ENCODE data around the gene KCNH2. TPM values are rescaled to one million over a fixed set of nuclear protein-coding genes. Genes with fewer than 3 reads are reported as not detected.
A peak's percentile ranks its signal among the peaks of the same experiment; 100 is the strongest.

KCNH2 gene
- total and polyA plus RNA-seq, 2 experiments from 2014 or later: 2.6 to 14.7 TPM

GRCh38 chr7:151020231-151020630, 42.1 kb upstream of the KCNH2 start:
- DNase-seq (ENCODE audit: low spot score): no peak
- peaks cover 7% of the 10 kb centered on the region; the same call in 1 of the 2 replicates for H3K4me1 ChIP-seq (ENCODE audit: insufficient read depth)
- TF ChIP-seq, protein P1, sequence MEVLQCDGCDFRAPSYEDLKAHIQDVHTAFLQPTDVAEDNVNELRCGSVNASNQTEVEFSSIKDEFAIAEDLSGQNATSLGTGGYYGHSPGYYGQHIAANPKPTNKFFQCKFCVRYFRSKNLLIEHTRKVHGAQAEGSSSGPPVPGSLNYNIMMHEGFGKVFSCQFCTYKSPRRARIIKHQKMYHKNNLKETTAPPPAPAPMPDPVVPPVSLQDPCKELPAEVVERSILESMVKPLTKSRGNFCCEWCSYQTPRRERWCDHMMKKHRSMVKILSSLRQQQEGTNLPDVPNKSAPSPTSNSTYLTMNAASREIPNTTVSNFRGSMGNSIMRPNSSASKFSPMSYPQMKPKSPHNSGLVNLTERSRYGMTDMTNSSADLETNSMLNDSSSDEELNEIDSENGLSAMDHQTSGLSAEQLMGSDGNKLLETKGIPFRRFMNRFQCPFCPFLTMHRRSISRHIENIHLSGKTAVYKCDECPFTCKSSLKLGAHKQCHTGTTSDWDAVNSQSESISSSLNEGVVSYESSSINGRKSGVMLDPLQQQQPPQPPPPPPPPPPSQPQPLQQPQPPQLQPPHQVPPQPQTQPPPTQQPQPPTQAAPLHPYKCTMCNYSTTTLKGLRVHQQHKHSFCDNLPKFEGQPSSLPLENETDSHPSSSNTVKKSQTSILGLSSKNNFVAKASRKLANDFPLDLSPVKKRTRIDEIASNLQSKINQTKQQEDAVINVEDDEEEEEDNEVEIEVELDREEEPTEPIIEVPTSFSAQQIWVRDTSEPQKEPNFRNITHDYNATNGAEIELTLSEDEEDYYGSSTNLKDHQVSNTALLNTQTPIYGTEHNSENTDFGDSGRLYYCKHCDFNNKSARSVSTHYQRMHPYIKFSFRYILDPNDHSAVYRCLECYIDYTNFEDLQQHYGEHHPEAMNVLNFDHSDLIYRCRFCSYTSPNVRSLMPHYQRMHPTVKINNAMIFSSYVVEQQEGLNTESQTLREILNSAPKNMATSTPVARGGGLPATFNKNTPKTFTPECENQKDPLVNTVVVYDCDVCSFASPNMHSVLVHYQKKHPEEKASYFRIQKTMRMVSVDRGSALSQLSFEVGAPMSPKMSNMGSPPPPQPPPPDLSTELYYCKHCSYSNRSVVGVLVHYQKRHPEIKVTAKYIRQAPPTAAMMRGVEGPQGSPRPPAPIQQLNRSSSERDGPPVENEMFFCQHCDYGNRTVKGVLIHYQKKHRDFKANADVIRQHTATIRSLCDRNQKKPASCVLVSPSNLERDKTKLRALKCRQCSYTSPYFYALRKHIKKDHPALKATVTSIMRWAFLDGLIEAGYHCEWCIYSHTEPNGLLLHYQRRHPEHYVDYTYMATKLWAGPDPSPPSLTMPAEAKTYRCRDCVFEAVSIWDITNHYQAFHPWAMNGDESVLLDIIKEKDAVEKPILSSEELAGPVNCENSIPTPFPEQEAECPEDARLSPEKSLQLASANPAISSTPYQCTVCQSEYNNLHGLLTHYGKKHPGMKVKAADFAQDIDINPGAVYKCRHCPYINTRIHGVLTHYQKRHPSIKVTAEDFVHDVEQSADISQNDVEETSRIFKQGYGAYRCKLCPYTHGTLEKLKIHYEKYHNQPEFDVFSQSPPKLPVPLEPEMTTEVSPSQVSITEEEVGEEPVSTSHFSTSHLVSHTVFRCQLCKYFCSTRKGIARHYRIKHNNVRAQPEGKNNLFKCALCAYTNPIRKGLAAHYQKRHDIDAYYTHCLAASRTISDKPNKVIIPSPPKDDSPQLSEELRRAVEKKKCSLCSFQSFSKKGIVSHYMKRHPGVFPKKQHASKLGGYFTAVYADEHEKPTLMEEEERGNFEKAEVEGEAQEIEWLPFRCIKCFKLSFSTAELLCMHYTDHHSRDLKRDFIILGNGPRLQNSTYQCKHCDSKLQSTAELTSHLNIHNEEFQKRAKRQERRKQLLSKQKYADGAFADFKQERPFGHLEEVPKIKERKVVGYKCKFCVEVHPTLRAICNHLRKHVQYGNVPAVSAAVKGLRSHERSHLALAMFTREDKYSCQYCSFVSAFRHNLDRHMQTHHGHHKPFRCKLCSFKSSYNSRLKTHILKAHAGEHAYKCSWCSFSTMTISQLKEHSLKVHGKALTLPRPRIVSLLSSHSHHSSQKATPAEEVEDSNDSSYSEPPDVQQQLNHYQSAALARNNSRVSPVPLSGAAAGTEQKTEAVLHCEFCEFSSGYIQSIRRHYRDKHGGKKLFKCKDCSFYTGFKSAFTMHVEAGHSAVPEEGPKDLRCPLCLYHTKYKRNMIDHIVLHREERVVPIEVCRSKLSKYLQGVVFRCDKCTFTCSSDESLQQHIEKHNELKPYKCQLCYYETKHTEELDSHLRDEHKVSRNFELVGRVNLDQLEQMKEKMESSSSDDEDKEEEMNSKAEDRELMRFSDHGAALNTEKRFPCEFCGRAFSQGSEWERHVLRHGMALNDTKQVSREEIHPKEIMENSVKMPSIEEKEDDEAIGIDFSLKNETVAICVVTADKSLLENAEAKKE (CRISPR knock-in tag; IDR thresholded peaks at IDR 0.05): no peak
- TF ChIP-seq NANOG (IDR thresholded peaks at IDR 0.05; ENCODE audit: borderline replicate concordance) (no peak), POLR2AphosphoS5 (IDR thresholded peaks at IDR 0.05; ENCODE audit: low read depth) (no peak), CREB1 (CRISPR knock-in tag; IDR thresholded peaks at IDR 0.05; ENCODE audit: low read depth) (no peak), EZH2phosphoT487 (IDR thresholded peaks at IDR 0.05; ENCODE audit: unreplicated experiment) (no peak), REST (IDR thresholded peaks at IDR 0.05; ENCODE audit: unreplicated experiment) (no peak), ZNF331 (CRISPR knock-in tag; IDR thresholded peaks at IDR 0.05; ENCODE audit: low read depth) (no peak)
- TF ChIP-seq, protein P2, sequence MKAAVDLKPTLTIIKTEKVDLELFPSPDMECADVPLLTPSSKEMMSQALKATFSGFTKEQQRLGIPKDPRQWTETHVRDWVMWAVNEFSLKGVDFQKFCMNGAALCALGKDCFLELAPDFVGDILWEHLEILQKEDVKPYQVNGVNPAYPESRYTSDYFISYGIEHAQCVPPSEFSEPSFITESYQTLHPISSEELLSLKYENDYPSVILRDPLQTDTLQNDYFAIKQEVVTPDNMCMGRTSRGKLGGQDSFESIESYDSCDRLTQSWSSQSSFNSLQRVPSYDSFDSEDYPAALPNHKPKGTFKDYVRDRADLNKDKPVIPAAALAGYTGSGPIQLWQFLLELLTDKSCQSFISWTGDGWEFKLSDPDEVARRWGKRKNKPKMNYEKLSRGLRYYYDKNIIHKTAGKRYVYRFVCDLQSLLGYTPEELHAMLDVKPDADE (IDR thresholded peaks at IDR 0.05): no peak
- TF ChIP-seq, protein P3, sequence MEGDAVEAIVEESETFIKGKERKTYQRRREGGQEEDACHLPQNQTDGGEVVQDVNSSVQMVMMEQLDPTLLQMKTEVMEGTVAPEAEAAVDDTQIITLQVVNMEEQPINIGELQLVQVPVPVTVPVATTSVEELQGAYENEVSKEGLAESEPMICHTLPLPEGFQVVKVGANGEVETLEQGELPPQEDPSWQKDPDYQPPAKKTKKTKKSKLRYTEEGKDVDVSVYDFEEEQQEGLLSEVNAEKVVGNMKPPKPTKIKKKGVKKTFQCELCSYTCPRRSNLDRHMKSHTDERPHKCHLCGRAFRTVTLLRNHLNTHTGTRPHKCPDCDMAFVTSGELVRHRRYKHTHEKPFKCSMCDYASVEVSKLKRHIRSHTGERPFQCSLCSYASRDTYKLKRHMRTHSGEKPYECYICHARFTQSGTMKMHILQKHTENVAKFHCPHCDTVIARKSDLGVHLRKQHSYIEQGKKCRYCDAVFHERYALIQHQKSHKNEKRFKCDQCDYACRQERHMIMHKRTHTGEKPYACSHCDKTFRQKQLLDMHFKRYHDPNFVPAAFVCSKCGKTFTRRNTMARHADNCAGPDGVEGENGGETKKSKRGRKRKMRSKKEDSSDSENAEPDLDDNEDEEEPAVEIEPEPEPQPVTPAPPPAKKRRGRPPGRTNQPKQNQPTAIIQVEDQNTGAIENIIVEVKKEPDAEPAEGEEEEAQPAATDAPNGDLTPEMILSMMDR (conservative IDR thresholded peaks at IDR 0.05; ENCODE audit: low read depth in 2 of 2): no peak
- Mint-ChIP-seq H3K27me3 (ENCODE audit: insufficient read depth, low read depth, poor library complexity) (peaks cover 46% of the 10 kb centered on the region), H3K27ac (no peak overlapping the region), H3K4me3 (peak overlapping the region; percentile 10; the same call in 1 of the 3 replicates), H3K9me3 (peaks cover 4% of the 10 kb centered on the region; the same call in 2 of the 3 replicates), H3K4me1 (peaks cover 25% of the 10 kb centered on the region), H3K36me3 (ENCODE audit: low read depth) (peaks cover 6% of the 10 kb centered on the region)
- H3F3A ChIP-seq (replicated peaks; ENCODE audit: low read depth): peaks cover 5% of the 10 kb centered on the region; the same call in 1 of the 2 replicates
- no peak overlapping the region for H3K27ac ChIP-seq (ENCODE audit: low read depth)
- no peaks in the 10 kb centered on the region; the same call in 1 of the 2 replicates for H3K36me3 ChIP-seq (ENCODE audit: insufficient read depth)
- no peaks in the 10 kb centered on the region for H3K79me2 ChIP-seq (replicated peaks; ENCODE audit: insufficient read depth)
- H3K27me3 ChIP-seq (ENCODE audit: insufficient read depth): peaks cover 52% of the 10 kb centered on the region
- no peak overlapping the region for H2AFZ ChIP-seq
- H3K9me2 ChIP-seq (ENCODE audit: insufficient read depth): no peaks in the 10 kb centered on the region
- H3K4me2 ChIP-seq: no peak overlapping the region
- peak; percentile 14 for ATAC-seq
- no peaks in the 10 kb centered on the region for H4K20me1 ChIP-seq (replicated peaks; ENCODE audit: insufficient read depth)
- H3K4me3 ChIP-seq: no peak overlapping the region

Data from GM23338 (cell line).